SIG-M5 treated with dmso at 0.1 percent for 504 hours (cell line): ENCODE measurements around the gene UBR2.
"Not testable (repeated sequence)": the region's sequence is repeated elsewhere in the genome, so short reads cannot be mapped to it uniquely, and the experiment has no call there.

Source experiments
- DNase-seq: peaks from one replicate; lab custom pipeline; 2025; ENCODE audit not compliant: unreplicated experiment; lab: John Stamatoyannopoulos, UW

Gene UBR2

GRCh38 chr6:42555477-42556457 lies 8.1 kb upstream of the UBR2 start:
- peak; percentile 17 for DNase-seq

- DNase-seq = no peak
These were observed 7.4 kb upstream of the UBR2 start for GRCh38 chr6:42556462-42556861.

- not testable (repeated sequence) for DNase-seq
These were observed 4.6 kb upstream of the UBR2 start for GRCh38 chr6:42559276-42559675.

- no peak for DNase-seq
These were observed 1.8 kb upstream of the UBR2 start for GRCh38 chr6:42561986-42562385.

- no peak for DNase-seq
These were observed 932 bp upstream of the UBR2 start for GRCh38 chr6:42562788-42563405.

- no peak for DNase-seq
These were observed 637 bp downstream of the UBR2 start for GRCh38 chr6:42564506-42564825.

- DNase-seq = no peak
These were observed 2.2 kb downstream of the UBR2 start for GRCh38 chr6:42565823-42566613.

- no peak for DNase-seq
These were observed 2.9 kb downstream of the UBR2 start for GRCh38 chr6:42566614-42567208.

GRCh38 chr6:42567237-42567636 lies 3.4 kb downstream of the UBR2 start:
- DNase-seq = not testable (repeated sequence)

GRCh38 chr6:42569102-42570028 lies 5.5 kb downstream of the UBR2 start:
- peak; percentile 26 for DNase-seq

GRCh38 chr6:42571611-42572342 lies 7.9 kb downstream of the UBR2 start:
- DNase-seq = no peak

GRCh38 chr6:42572523-42572922 lies 8.7 kb downstream of the UBR2 start:
- DNase-seq = peak; percentile 68

GRCh38 chr6:42576538-42576937 lies 12.7 kb downstream of the UBR2 start:
- not testable (repeated sequence) for DNase-seq

GRCh38 chr6:42598300-42598699 lies 34.5 kb downstream of the UBR2 start:
- no peak for DNase-seq

- no peak for DNase-seq
These were observed 35.7 kb downstream of the UBR2 start for GRCh38 chr6:42599558-42599957.

GRCh38 chr6:42604150-42604549 lies 40.3 kb downstream of the UBR2 start:
- DNase-seq = no peak

- DNase-seq = not testable (repeated sequence)
These were observed 40.9 kb downstream of the UBR2 start for GRCh38 chr6:42604699-42605098.

- no peak for DNase-seq
These were observed 46.6 kb downstream of the UBR2 start for GRCh38 chr6:42610416-42610815.

- DNase-seq = no peak
These were observed 51.7 kb downstream of the UBR2 start for GRCh38 chr6:42615518-42615917.
